ENCODE data around the gene CIITA.
"Not testable (repeated sequence)": the region's sequence is repeated elsewhere in the genome, so short reads cannot be mapped to it uniquely, and the experiment has no call there.

CIITA gene

GRCh38 chr16:10920726-10921427, 43.9 kb downstream of the CIITA start:
- DNase-seq, result no peak

- DNase-seq, result no peak
These were observed 44.7 kb downstream of the CIITA start for GRCh38 chr16:10921536-10922327.

- DNase-seq, result no peak
These were observed 45.5 kb downstream of the CIITA start for GRCh38 chr16:10922328-10923145.

GRCh38 chr16:10923146-10923649, 46.2 kb downstream of the CIITA start:
- DNase-seq, result no peak

DNA sequence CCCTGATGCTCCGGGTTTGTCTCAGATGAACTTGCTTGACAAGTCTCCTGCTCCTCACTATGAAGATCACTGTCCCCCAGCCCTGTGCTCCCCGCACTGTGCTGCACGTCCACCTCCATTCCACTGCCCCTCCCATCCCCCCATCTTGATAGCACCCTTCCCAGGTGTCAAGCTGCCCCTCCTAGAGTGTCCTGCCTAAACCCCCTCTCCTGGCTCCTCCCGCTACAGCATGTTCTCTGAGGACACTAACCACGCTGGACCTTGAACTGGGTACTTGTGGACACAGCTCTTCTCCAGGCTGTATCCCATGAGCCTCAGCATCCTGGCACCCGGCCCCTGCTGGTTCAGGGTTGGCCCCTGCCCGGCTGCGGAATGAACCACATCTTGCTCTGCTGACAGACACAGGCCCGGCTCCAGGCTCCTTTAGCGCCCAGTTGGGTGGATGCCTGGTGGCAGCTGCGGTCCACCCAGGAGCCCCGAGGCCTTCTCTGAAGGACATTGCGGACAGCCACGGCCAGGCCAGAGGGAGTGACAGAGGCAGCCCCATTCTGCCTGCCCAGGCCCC, 46.7 kb downstream of the CIITA start:
- no peak for DNase-seq

GRCh38 chr16:10925285-10925684, 48.3 kb downstream of the CIITA start:
- DNase-seq, result not testable (repeated sequence)

GRCh38 chr16:10926094-10926493, 49.1 kb downstream of the CIITA start:
- DNase-seq, result no peak

DNA sequence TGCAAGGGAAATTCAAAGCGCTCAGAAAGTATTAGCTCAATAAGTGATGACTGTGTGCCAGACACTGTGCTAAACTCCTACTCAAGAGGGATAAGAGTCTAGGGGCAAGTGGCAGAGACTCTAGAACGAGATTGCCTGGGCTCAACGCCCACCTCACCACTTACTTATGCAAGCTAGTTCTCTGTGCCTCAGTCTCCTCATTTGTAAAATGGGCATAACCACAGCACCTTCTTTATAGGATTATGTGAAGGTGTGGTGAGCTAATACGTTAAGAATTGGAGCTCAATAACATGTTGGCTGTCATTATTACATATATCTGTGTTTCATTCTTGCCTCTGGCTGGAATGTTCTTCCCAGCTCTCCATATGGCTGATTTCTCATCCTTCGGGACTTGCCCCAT, 49.9 kb downstream of the CIITA start:
- no peak for DNase-seq

GRCh38 chr16:10927497-10928112, 50.6 kb downstream of the CIITA start:
- no peak for DNase-seq

DNA sequence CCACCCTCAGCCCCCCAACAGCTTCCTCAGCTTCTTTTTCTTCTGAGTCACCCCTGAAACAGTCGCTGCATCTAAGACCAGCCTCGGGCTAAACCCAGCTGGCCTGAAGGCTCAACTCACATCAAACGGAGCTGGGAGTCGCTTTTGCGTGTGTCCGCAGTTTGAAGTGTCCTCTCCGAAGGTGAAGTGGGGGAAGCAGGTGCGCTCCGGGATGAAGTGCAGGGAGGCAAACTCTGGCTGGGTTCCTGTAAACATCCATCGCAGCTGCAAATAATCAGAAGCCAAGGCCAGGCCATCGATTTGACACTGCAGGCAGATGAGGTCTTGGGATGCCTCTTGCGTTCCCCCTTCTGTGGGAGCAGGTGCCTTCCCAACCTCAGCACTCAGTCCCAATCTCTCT, 52.1 kb downstream of the CIITA start:
- DNase-seq, result not testable (repeated sequence)

GRCh38 chr16:10929853-10930754, 53.1 kb downstream of the CIITA start:
- no peak for DNase-seq

GRCh38 chr16:10930755-10931093, 53.7 kb downstream of the CIITA start:
- no peak for DNase-seq

GRCh38 chr16:10931134-10931533, 54.1 kb downstream of the CIITA start:
- DNase-seq, result no peak

DNA sequence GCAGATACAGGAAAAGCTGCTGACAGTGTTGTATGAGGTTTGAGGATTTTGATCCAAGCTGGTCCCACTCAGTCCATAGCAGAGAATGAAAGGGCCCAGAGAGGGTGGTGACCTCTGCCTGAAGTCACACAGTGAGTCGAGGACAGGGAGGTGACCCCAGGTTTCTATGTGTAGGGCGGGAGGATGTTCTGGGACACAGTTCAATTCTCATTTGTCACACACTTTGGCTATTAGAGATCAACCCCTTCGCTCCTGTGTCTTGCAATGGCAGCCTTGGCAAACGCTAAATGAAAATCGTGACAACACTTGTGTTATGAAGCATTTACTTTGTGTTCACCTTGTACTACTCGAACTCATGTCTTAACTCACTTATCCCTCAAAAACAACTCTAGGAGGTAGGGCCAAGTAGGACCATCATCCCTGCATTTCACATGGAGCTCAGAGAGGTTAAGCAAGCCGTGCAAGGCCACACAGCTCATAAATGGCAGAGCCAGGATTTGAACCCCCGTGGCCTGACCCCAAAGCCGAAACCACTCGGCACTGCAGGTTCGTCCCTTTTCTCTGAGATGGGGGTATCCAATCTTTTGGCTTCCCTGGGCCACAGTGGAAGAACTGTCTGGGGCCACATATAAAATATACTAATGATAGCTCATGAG, 55.1 kb downstream of the CIITA start:
- DNase-seq, result no peak

DNA sequence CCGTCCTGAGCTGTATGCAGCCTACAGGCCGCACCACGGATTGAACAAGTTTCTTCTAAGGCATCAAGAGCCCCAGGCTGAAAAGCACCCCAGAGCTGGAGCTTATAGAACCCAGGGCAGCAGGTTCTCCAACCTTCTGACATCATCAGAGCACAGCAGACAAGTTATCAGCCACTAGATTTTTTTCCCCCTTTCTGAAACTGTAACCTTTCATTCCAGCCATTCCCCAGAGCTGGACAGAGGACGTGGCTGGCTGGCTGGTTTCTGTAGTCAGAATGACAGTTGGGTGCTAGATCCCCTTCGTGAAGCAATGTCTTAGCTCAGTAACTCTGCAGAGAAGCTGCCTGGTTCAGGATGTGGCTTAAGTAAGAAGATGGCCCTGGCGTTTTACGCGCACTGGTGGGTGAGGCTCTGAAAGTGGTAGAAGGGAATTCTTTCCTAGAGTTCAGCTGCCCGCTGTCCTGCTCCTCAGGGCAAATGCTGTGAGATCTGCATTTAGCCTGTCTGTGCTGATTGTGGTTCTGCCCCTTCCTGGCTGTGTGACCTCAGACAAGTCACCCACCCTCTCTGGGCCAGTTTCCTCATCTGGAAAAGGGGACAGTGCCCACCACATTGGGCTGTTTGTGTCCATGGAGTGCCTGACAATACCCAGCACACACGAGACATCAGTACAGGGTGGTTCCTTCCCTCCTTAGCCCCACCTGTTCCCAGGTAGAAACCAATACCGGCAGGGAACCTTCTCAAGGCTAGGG, 56.1 kb downstream of the CIITA start:
- DNase-seq, result no peak

- no peak for DNase-seq
These were observed 56.9 kb downstream of the CIITA start for GRCh38 chr16:10933865-10934264.

DNA sequence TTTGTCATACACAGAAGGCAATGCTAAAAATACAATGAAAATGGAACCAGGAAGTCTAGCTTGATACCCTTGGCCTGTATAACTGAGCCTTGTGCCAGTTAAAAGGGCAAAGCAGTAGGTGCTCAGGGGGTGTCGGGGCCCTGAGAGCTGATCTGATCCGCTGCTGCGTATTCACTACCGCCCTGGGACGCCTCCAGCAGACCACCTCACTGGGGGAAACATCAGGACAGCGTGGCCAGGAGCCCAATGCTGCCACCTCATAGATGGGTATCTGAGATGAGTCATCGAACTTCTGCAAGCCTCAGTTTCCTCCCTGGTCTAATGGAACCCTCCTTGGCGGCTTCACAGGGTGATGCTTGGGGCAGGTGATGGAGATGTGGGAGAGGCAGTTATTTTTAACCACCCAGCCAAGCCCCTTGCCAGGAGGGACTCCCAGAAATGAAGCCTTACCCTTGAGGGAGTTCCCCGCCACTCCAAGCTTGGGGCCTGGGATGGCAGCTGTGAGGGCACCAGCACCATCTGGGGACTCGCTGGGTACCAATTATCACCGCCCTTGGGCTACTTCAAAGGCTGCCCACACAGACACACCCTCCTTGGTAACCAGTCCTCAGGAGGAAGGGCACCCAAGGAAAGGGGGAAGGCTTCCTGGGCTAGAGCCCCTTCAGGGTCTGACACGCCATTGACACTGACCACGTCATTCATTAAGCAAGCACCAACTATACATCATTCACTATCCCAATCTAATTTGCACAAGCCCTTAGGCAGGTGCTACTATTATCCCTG, 57.5 kb downstream of the CIITA start:
- DNase-seq, result no peak

DNA sequence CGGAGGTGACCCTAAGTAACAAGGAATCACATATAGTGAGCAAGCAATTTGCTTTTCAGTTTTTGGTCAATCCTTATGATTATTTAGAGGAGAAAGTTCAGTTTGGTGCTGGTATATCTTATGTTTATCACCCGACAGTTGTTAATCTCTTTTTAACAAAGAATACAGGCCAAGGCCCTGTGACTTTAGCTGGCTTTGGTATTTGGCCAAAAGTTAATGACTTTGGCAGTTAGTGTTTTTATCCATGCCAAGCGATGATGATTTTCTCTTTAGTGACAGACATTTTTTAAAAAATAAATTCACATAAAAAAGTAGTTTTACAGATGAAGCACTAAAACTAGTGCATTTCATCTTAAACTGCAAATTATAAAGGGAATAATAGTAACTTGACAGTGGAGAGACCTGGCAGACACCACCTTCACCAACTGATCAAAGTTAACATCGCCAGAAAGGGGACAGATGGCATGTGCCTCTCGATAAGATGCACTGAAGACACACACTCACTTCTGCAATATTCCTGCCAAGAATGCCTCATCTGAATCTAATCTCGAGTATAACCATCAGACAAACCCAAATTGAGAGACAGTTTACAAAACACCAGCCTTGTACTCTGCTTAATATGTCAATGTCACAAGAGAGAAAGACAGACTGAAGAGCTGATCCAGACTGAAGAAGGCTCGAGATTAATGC, 58.4 kb downstream of the CIITA start:
- DNase-seq, result no peak
